AG09319 (cell line): ENCODE measurements around the gene PRDM16.

ENCODE experiments used
- DNase-seq: peaks from one replicate; pipeline ENCODE4 v3.0.0-alpha.2; 2010; ENCODE audit warnings: low read depth; ENCODE audit errors: extremely low read depth
- CTCF ChIP-seq: IDR thresholded peaks from 2 replicates; pipeline ENCODE4 v1.5.1; 2011; ENCODE audit warnings: low read depth, mild to moderate bottlenecking, inconsistent platforms, low read length, moderate library complexity

PRDM16 gene

GRCh38 chr1:3373700-3374405 lies 304.9 kb downstream of the PRDM16 start:
- TF ChIP-seq CTCF = no peak
- DNase-seq = no peak

- DNase-seq = no peak
Measured at GRCh38 chr1:3375245-3375644, 306.2 kb downstream of the PRDM16 start.

GRCh38 chr1:3377166-3377565 lies 308.2 kb downstream of the PRDM16 start:
- no peak for TF ChIP-seq CTCF
- DNase-seq = no peak

More at GRCh38 chr1:3375245-3375644, 306.2 kb downstream of the PRDM16 start:
- no peak for TF ChIP-seq CTCF

- no peak for TF ChIP-seq CTCF
Measured at GRCh38 chr1:3377604-3378279, 308.7 kb downstream of the PRDM16 start.

GRCh38 chr1:3378411-3379208 lies 309.6 kb downstream of the PRDM16 start:
- DNase-seq = no peak
- no peak for TF ChIP-seq CTCF

More at GRCh38 chr1:3377604-3378279, 308.7 kb downstream of the PRDM16 start:
- DNase-seq = no peak

- TF ChIP-seq CTCF = no peak
- DNase-seq = no peak
Measured at GRCh38 chr1:3379934-3380333, 310.9 kb downstream of the PRDM16 start.

GRCh38 chr1:3380469-3380868 lies 311.5 kb downstream of the PRDM16 start:
- DNase-seq = no peak
- no peak for TF ChIP-seq CTCF
